SK-N-SH (cell line): ENCODE data around the gene CYSLTR2. TPM values are rescaled to one million over a fixed set of nuclear protein-coding genes. Genes with fewer than 3 reads are reported as not detected.

Source experiments
- CTCF ChIA-PET: fragments of 300-600, 350-600 bp; formaldehyde crosslinking; extraction: SDS; loops from one replicate; lab custom pipeline; 2021; lab: Yijun Ruan, JAX
- POLR2A ChIA-PET: fragments of 350-600 bp; sonication (Branson Sonifier 250); formaldehyde crosslinking; extraction: SDS; loops from one replicate; lab custom pipeline; 2020; ENCODE audit warnings: antibody characterized with exemption, inconsistent platforms; lab: Yijun Ruan, JAX
- DNase-seq: peaks from one replicate; pipeline ENCODE4 v3.0.0; 2012
- H2AFZ ChIP-seq: fragments of 200-600 bp; sonication (generic); 2 replicates; pipeline ENCODE4 v1.8.1; 2016; ENCODE audit warnings: antibody characterized with exemption, mild to moderate bottlenecking, low read depth
- H3F3A ChIP-seq: fragments of 200-600 bp; sonication (generic); replicated peaks from 2 replicates; pipeline ENCODE3; 2016; ENCODE audit warnings: antibody characterized with exemption, mild to moderate bottlenecking; ENCODE audit not compliant: insufficient read depth
- H3K27ac ChIP-seq, 2 experiments: fragments of 200-500 bp in 1 of 2; fragments of 200-600 bp in 1 of 2; sonication (Bioruptor generic) in 1 of 2; sonication (generic), shearing (Covaris generic) in 1 of 2; 2 replicates each; pipeline versions ENCODE4 v1.5.1 to v1.6.1; 2014 to 2016; ENCODE audit warnings: low read depth in 2 of 2, inconsistent platforms in 1 of 2, low read length in 1 of 2, mild to moderate bottlenecking in 1 of 2, mixed read lengths in 1 of 2
- H3K27me3 ChIP-seq: fragments of 200-600 bp; sonication (generic), shearing (Covaris generic); 2 replicates; pipeline ENCODE4 v1.6.1; 2016; ENCODE audit warnings: mixed run types; ENCODE audit not compliant: insufficient read depth
- H3K36me3 ChIP-seq, 2 experiments: fragments of 200-500 bp in 1 of 2; fragments of 200-600 bp in 1 of 2; sonication (Bioruptor generic) in 1 of 2; sonication (generic) in 1 of 2; replicated peaks in 1 of 2; 2 replicates each; pipeline versions ENCODE3 to v1.5.1; 2014 to 2016; ENCODE audit warnings: low read length in 1 of 2, mild to moderate bottlenecking in 1 of 2; ENCODE audit not compliant: insufficient read depth in 2 of 2, control insufficient read depth in 1 of 2
- H3K4me1 ChIP-seq, 2 experiments: fragments of 200-500 bp in 1 of 2; fragments of 200-600 bp in 1 of 2; sonication (Bioruptor generic) in 1 of 2; sonication (generic), shearing (Covaris generic) in 1 of 2; 2 replicates each; pipeline versions ENCODE4 v1.5.1 to v1.6.1; 2014 to 2016; ENCODE audit warnings: low read depth in 1 of 2, low read length in 1 of 2, mixed run types in 1 of 2; ENCODE audit not compliant: insufficient read depth in 2 of 2, control insufficient read depth in 1 of 2
- H3K4me2 ChIP-seq: fragments of 200-600 bp; sonication (generic), shearing (Covaris generic); 2 replicates; pipeline ENCODE4 v1.6.1; 2017; ENCODE audit warnings: mixed run types
- H3K4me3 ChIP-seq, 2 experiments: fragments of 200-500 bp in 1 of 2; fragments of 200-600 bp in 1 of 2; sonication (Bioruptor generic) in 1 of 2; sonication (generic), shearing (Covaris generic) in 1 of 2; 2 replicates each; pipeline versions ENCODE4 v1.5.1 to v1.8.1; 2014 to 2016; ENCODE audit warnings: low read depth in 2 of 2, inconsistent platforms in 1 of 2, low read length in 1 of 2, mild to moderate bottlenecking in 1 of 2, mixed read lengths in 1 of 2, moderate library complexity in 1 of 2
- H3K79me2 ChIP-seq: fragments of 200-600 bp; sonication (generic); 2 replicates; pipeline ENCODE4 v1.8.1; 2017; ENCODE audit warnings: mild to moderate bottlenecking; ENCODE audit not compliant: insufficient read depth
- H3K9ac ChIP-seq: fragments of 200-600 bp; sonication (generic); 2 replicates; pipeline ENCODE4 v1.6.1; 2017; ENCODE audit warnings: mixed run types
- H3K9me2 ChIP-seq: fragments of 200-600 bp; sonication (generic); 2 replicates; pipeline ENCODE4 v1.6.1; 2017; ENCODE audit warnings: mixed run types
- H3K9me3 ChIP-seq: fragments of 200-600 bp; sonication (generic); 2 replicates; pipeline ENCODE4 v1.6.1; 2017; ENCODE audit warnings: mixed run types, mild to moderate bottlenecking, moderate library complexity
- H4K20me1 ChIP-seq: fragments of 200-600 bp; sonication (generic); 2 replicates; pipeline ENCODE4 v1.6.1; 2017; ENCODE audit warnings: mild to moderate bottlenecking, mixed run types; ENCODE audit not compliant: insufficient read depth
- ELF1 ChIP-seq: IDR thresholded peaks from 2 replicates; pipeline ENCODE4 v1.4.0; 2012
- EZH2phosphoT487 ChIP-seq: fragments of 200-600 bp; sonication (generic); IDR thresholded peaks from 2 replicates; pipeline ENCODE4 v1.6.1; 2017; ENCODE audit warnings: low read depth, mixed run types, mild to moderate bottlenecking, antibody characterized with exemption, moderate library complexity, borderline replicate concordance
- FOXJ3 ChIP-seq: sonication (generic); formaldehyde crosslinking; IDR thresholded peaks from 2 replicates; pipeline ENCODE4 v1.5.1; 2020; ENCODE audit warnings: mild to moderate bottlenecking, missing genetic modification reagents
- GATA2 ChIP-seq: sonication (generic); formaldehyde crosslinking; IDR thresholded peaks from 2 replicates; pipeline ENCODE4 v1.5.0; 2020; ENCODE audit warnings: mild to moderate bottlenecking, missing genetic modification reagents
- IRF3 ChIP-seq: fragments of 150-350 bp; IDR thresholded peaks from 2 replicates; pipeline ENCODE4 v1.6.1; 2016; ENCODE audit warnings: mild to moderate bottlenecking, low read depth, low read length
- RCOR1 ChIP-seq: fragments of 150-350 bp; IDR thresholded peaks from 2 replicates; pipeline ENCODE4 v1.6.1; 2017; ENCODE audit warnings: antibody characterized with exemption, low read length
- RXRA ChIP-seq: IDR thresholded peaks from 2 replicates; pipeline ENCODE4 v1.4.0; 2012; ENCODE audit warnings: low read depth, mild to moderate bottlenecking, borderline replicate concordance
- SMC3 ChIP-seq: IDR thresholded peaks from 2 replicates; pipeline ENCODE4 v1.6.1; 2012; ENCODE audit warnings: low read depth, low read length, improper control_type of control experiment
- TAF1 ChIP-seq: IDR thresholded peaks from 2 replicates; pipeline ENCODE4 v1.6.1; 2012; ENCODE audit warnings: low read depth, mild to moderate bottlenecking, low read length, moderate library complexity, borderline replicate concordance
- ZBTB33 ChIP-seq: IDR thresholded peaks from 2 replicates; pipeline ENCODE4 v1.4.0; 2012; ENCODE audit warnings: low read depth, borderline replicate concordance
- WGBS: methylation state at CpG from one replicate; pipeline ENCODE4 v1.1.6; 2017; ENCODE audit warnings: low lambda C conversion rate; 5-methylcytosine and 5-hydroxymethylcytosine counted together
- polyA plus RNA-seq, 3 experiments: library from polyadenylated mRNA; depleted of rRNA; stranded (reverse); fragments of >200 nt; gene quantifications; 2 replicates each; pipeline ENCODE4 v1.2.3, GENCODE V29; 2012
- TF ChIP-seq, protein P1 (sequence below): IDR thresholded peaks from 2 replicates; pipeline ENCODE4 v1.6.1; 2012; ENCODE audit warnings: mild to moderate bottlenecking, low read depth, low read length, moderate library complexity

CYSLTR2 gene
- polyA plus RNA-seq, 1 of the 3 experiments (the other 2 are of a cell fraction): 0.12 TPM

GRCh38 chr13:48660361-48661076, 6.8 kb downstream of the CYSLTR2 start:
- 57% methylated on average over 4 of the region's 4 CpGs for WGBS
- CTCF ChIA-PET: interaction anchor here (0.5 to 0.7 kb wide), 2 partner anchors 9 to 107 kb away, joined by 3 read pairs; no protein-coding TSS in a partner anchor
- TF ChIP-seq FOXJ3 (CRISPR knock-in tag): no peak
- no peak for TF ChIP-seq EZH2phosphoT487
- no peak for TF ChIP-seq GATA2 (CRISPR knock-in tag)
- no peak for TF ChIP-seq SMC3
- TF ChIP-seq, all 33 proteins: peak for 0
- Histone ChIP-seq H4K20me1 (no peaks in the 10 kb centered on the region), H3K36me3 (no peaks in the 10 kb centered on the region), H3K9me3 (no peaks in the 10 kb centered on the region), H3K9me2 (no peaks in the 10 kb centered on the region), H3K27ac (no peak overlapping the region), H3K79me2 (no peaks in the 10 kb centered on the region), H3K27me3 (no peaks in the 10 kb centered on the region), H2AFZ (no peak overlapping the region), H3F3A (no peaks in the 10 kb centered on the region), H3K4me2 (no peak overlapping the region), H3K4me1 (no peaks in the 10 kb centered on the region), H3K4me3 (no peak overlapping the region), H3K9ac (no peak overlapping the region)
- POLR2A ChIA-PET: no interaction called here
- no peak for DNase-seq

GRCh38 chr13:48661107-48661506, 7.4 kb downstream of the CYSLTR2 start:
- no peak overlapping the region for H3K4me2 ChIP-seq
- H3K9me3 ChIP-seq: no peaks in the 10 kb centered on the region
- TF ChIP-seq ZBTB33: no peak
- WGBS: 68% methylated on average over 5 of the region's 5 CpGs
- H3K27ac ChIP-seq: no peak overlapping the region
- POLR2A ChIA-PET: no interaction called here
- CTCF ChIA-PET: no interaction called here
- H3F3A ChIP-seq: no peaks in the 10 kb centered on the region
- H4K20me1 ChIP-seq: no peaks in the 10 kb centered on the region
- H3K9ac ChIP-seq: no peak overlapping the region
- no peaks in the 10 kb centered on the region for H3K9me2 ChIP-seq
- DNase-seq: no peak
- H3K79me2 ChIP-seq: no peaks in the 10 kb centered on the region
- H2AFZ ChIP-seq: no peak overlapping the region
- no peaks in the 10 kb centered on the region for H3K36me3 ChIP-seq
- no peaks in the 10 kb centered on the region for H3K4me1 ChIP-seq
- no peak overlapping the region for H3K4me3 ChIP-seq
- H3K27me3 ChIP-seq: no peaks in the 10 kb centered on the region

- Histone ChIP-seq H3K4me3 (no peak overlapping the region), H3K9me3 (0 out of 2 replicates have a peak, but pooled peaks cover 6% of the 10 kb centered on the region), H3F3A (no peaks in the 10 kb centered on the region), H2AFZ (no peak overlapping the region), H3K36me3 (no peaks in the 10 kb centered on the region), H3K9ac (no peak overlapping the region), H3K27me3 (no peaks in the 10 kb centered on the region), H3K4me1 (no peaks in the 10 kb centered on the region), H3K27ac (no peak overlapping the region), H4K20me1 (no peaks in the 10 kb centered on the region), H3K4me2 (no peak overlapping the region), H3K9me2 (no peaks in the 10 kb centered on the region), H3K79me2 (no peaks in the 10 kb centered on the region)
- 0% methylated on average over 1 of the region's 1 CpG for WGBS
- no peak for DNase-seq
- ChIA-PET POLR2A (no interaction called here), CTCF (no interaction called here)
- TF ChIP-seq RXRA (no peak), ELF1 (no peak), RCOR1 (no peak), IRF3 (no peak), FOXJ3 (CRISPR knock-in tag) (no peak), TAF1 (no peak)
- TF ChIP-seq, protein P1, sequence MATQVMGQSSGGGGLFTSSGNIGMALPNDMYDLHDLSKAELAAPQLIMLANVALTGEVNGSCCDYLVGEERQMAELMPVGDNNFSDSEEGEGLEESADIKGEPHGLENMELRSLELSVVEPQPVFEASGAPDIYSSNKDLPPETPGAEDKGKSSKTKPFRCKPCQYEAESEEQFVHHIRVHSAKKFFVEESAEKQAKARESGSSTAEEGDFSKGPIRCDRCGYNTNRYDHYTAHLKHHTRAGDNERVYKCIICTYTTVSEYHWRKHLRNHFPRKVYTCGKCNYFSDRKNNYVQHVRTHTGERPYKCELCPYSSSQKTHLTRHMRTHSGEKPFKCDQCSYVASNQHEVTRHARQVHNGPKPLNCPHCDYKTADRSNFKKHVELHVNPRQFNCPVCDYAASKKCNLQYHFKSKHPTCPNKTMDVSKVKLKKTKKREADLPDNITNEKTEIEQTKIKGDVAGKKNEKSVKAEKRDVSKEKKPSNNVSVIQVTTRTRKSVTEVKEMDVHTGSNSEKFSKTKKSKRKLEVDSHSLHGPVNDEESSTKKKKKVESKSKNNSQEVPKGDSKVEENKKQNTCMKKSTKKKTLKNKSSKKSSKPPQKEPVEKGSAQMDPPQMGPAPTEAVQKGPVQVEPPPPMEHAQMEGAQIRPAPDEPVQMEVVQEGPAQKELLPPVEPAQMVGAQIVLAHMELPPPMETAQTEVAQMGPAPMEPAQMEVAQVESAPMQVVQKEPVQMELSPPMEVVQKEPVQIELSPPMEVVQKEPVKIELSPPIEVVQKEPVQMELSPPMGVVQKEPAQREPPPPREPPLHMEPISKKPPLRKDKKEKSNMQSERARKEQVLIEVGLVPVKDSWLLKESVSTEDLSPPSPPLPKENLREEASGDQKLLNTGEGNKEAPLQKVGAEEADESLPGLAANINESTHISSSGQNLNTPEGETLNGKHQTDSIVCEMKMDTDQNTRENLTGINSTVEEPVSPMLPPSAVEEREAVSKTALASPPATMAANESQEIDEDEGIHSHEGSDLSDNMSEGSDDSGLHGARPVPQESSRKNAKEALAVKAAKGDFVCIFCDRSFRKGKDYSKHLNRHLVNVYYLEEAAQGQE: no peak
Observed at GRCh38 chr13:48662226-48662625, 8.5 kb downstream of the CYSLTR2 start.
